ENCODE results near the gene SFMBT1.

Gene SFMBT1

GRCh38 chr3:52904552-52904951 lies 141.3 kb downstream of the SFMBT1 start:
- Histone ChIP-seq H3K9ac (ENCODE audit: low read depth, low read length) (no peak overlapping the region), H3K4me1 (ENCODE audit: insufficient read depth, low read length) (no peaks in the 10 kb centered on the region), H3K4me2 (ENCODE audit: insufficient read depth, low read length) (no peak overlapping the region), H3K4me3 (ENCODE audit: low read depth in 1 of 2, low read length in 2 of 2) (no peak overlapping the region), H2AFZ (ENCODE audit: low read depth, low read length) (no peak overlapping the region), H3K27ac (ENCODE audit: low read length) (no peak overlapping the region), H3K36me3 (ENCODE audit: insufficient read depth, low read length) (peaks cover 72% of the 10 kb centered on the region), H3K27me3 (ENCODE audit: insufficient read depth, low read length, poor library complexity) (no peaks in the 10 kb centered on the region), H4K20me1 (ENCODE audit: insufficient read depth, low read length) (no peaks in the 10 kb centered on the region), H3K79me2 (ENCODE audit: insufficient read depth, low read length) (no peaks in the 10 kb centered on the region), H3K9me3 (ENCODE audit: insufficient read depth, low read length, severe bottlenecking) (no peaks in the 10 kb centered on the region)
- ATAC-seq (ENCODE audit: insufficient read depth, low read depth) (no peak), DNase-seq (no peak)
- TF ChIP-seq CTCF (IDR thresholded peaks at IDR 0.05; ENCODE audit: borderline replicate concordance, extremely low read depth, low read length, poor library complexity, severe bottlenecking) (no peak), EZH2 (IDR thresholded peaks at IDR 0.05; ENCODE audit: borderline replicate concordance, low read depth, low read length, severe bottlenecking) (no peak)

DNA sequence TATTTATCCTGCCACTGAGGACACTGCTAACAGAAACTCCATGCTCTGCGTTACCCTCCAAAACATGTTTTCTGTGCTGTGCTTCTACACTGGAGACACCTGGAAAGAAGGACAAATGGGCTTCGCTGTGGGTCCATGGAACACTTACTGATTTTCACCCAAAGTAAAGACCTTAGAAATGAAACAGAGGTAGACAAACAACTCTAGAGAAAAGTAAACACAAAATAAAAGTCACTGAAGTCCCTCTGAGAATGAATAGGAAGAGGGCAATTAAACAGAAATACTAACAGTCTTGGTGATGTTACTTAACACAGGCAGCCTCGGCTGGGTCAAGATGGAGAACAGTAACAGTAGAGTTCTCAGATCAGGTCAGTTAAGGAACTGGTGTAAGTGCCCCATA lies 141.9 kb downstream of the SFMBT1 start:
- no peaks in the 10 kb centered on the region for H3K27me3 ChIP-seq (ENCODE audit: insufficient read depth, low read length, poor library complexity)
- peaks cover 66% of the 10 kb centered on the region for H3K36me3 ChIP-seq (ENCODE audit: insufficient read depth, low read length)

GRCh38 chr3:52897130-52898122 lies 148.4 kb downstream of the SFMBT1 start, which contains the start of gene STIMATE:
STIMATE (minus strand) TSS chr3:52897548; CDS start chr3:52897450, 98 bp downstream.
- H3K9me3 ChIP-seq (ENCODE audit: insufficient read depth, low read length, severe bottlenecking) = no peaks in the 10 kb centered on the region
- peak within 1 kb of the TSS; percentile 37 to 70; a peak in 3 of 4 replicates for H3K4me3 ChIP-seq (ENCODE audit: low read depth in 1 of 2, low read length in 2 of 2)
- peak within 1 kb of the TSS; percentile 90 for H3K4me2 ChIP-seq (ENCODE audit: insufficient read depth, low read length)
- DNase-seq = peak; percentile 90
- H3K4me1 ChIP-seq (ENCODE audit: insufficient read depth, low read length) = peaks cover 30% of the 10 kb centered on the region
- peaks cover 27% of the 10 kb centered on the region for H3K79me2 ChIP-seq (ENCODE audit: insufficient read depth, low read length)
- H4K20me1 ChIP-seq (ENCODE audit: insufficient read depth, low read length) = peaks cover 6% of the 10 kb centered on the region; the same call in 1 of the 2 replicates
- TF ChIP-seq EZH2 (IDR thresholded peaks at IDR 0.05; ENCODE audit: borderline replicate concordance, low read depth, low read length, severe bottlenecking) (no peak), CTCF (IDR thresholded peaks at IDR 0.05; ENCODE audit: borderline replicate concordance, extremely low read depth, low read length, poor library complexity, severe bottlenecking) (no peak)
- peaks cover 15% of the 10 kb centered on the region; the same call in 1 of the 2 replicates for H3K36me3 ChIP-seq (ENCODE audit: insufficient read depth, low read length)
- peak within 1 kb of the TSS; percentile 45 for H3K27ac ChIP-seq (ENCODE audit: low read length)
- H3K9ac ChIP-seq (ENCODE audit: low read depth, low read length) = peak within 1 kb of the TSS; percentile 70
- H2AFZ ChIP-seq (ENCODE audit: low read depth, low read length) = peak within 1 kb of the TSS; percentile 79
- H3K27me3 ChIP-seq (ENCODE audit: insufficient read depth, low read length, poor library complexity) = no peaks in the 10 kb centered on the region
- ATAC-seq (ENCODE audit: insufficient read depth, low read depth) = peak; percentile 97

More for the DNA sequence above, 141.9 kb downstream of the SFMBT1 start:
- H3K9ac ChIP-seq (ENCODE audit: low read depth, low read length) = no peak overlapping the region
- TF ChIP-seq CTCF (IDR thresholded peaks at IDR 0.05; ENCODE audit: borderline replicate concordance, extremely low read depth, low read length, poor library complexity, severe bottlenecking) = no peak
- no peak for TF ChIP-seq EZH2 (IDR thresholded peaks at IDR 0.05; ENCODE audit: borderline replicate concordance, low read depth, low read length, severe bottlenecking)
- H3K27ac ChIP-seq (ENCODE audit: low read length) = no peak overlapping the region
- H3K9me3 ChIP-seq (ENCODE audit: insufficient read depth, low read length, severe bottlenecking) = no peaks in the 10 kb centered on the region
- H3K4me3 ChIP-seq (ENCODE audit: low read depth in 1 of 2, low read length in 2 of 2) = no peak overlapping the region
- H3K79me2 ChIP-seq (ENCODE audit: insufficient read depth, low read length) = no peaks in the 10 kb centered on the region
- no peaks in the 10 kb centered on the region for H3K4me1 ChIP-seq (ENCODE audit: insufficient read depth, low read length)
- H4K20me1 ChIP-seq (ENCODE audit: insufficient read depth, low read length) = no peaks in the 10 kb centered on the region
- H2AFZ ChIP-seq (ENCODE audit: low read depth, low read length) = no peak overlapping the region
- ATAC-seq (ENCODE audit: insufficient read depth, low read depth) = no peak
- no peak overlapping the region for H3K4me2 ChIP-seq (ENCODE audit: insufficient read depth, low read length)
- no peak for DNase-seq

Measured in DND-41 (cell line).